ENCODE results near the gene TFB1M.

The TFB1M gene

GRCh38 chr6:155328074-155328538 lies 13.8 kb upstream of the TFB1M start:
- TF ChIP-seq POLR2AphosphoS5 (IDR thresholded peaks at IDR 0.05; ENCODE audit: low read depth, low read length) (no peak), FOXP2 (optimal IDR thresholded peaks at IDR 0.05; ENCODE audit: borderline replicate concordance, extremely low read depth, extremely low read length, insufficient read depth) (no peak), TAF1 (IDR thresholded peaks at IDR 0.05; ENCODE audit: borderline replicate concordance, insufficient read depth, low read length) (no peak), SIN3A (IDR thresholded peaks at IDR 0.05; ENCODE audit: borderline replicate concordance, insufficient read depth, low read length) (no peak)
- TF ChIP-seq, protein P1, sequence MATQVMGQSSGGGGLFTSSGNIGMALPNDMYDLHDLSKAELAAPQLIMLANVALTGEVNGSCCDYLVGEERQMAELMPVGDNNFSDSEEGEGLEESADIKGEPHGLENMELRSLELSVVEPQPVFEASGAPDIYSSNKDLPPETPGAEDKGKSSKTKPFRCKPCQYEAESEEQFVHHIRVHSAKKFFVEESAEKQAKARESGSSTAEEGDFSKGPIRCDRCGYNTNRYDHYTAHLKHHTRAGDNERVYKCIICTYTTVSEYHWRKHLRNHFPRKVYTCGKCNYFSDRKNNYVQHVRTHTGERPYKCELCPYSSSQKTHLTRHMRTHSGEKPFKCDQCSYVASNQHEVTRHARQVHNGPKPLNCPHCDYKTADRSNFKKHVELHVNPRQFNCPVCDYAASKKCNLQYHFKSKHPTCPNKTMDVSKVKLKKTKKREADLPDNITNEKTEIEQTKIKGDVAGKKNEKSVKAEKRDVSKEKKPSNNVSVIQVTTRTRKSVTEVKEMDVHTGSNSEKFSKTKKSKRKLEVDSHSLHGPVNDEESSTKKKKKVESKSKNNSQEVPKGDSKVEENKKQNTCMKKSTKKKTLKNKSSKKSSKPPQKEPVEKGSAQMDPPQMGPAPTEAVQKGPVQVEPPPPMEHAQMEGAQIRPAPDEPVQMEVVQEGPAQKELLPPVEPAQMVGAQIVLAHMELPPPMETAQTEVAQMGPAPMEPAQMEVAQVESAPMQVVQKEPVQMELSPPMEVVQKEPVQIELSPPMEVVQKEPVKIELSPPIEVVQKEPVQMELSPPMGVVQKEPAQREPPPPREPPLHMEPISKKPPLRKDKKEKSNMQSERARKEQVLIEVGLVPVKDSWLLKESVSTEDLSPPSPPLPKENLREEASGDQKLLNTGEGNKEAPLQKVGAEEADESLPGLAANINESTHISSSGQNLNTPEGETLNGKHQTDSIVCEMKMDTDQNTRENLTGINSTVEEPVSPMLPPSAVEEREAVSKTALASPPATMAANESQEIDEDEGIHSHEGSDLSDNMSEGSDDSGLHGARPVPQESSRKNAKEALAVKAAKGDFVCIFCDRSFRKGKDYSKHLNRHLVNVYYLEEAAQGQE (IDR thresholded peaks at IDR 0.05; ENCODE audit: insufficient read depth in 1 of 2, low read depth in 2 of 2, low read length in 2 of 2): no peak

DNA sequence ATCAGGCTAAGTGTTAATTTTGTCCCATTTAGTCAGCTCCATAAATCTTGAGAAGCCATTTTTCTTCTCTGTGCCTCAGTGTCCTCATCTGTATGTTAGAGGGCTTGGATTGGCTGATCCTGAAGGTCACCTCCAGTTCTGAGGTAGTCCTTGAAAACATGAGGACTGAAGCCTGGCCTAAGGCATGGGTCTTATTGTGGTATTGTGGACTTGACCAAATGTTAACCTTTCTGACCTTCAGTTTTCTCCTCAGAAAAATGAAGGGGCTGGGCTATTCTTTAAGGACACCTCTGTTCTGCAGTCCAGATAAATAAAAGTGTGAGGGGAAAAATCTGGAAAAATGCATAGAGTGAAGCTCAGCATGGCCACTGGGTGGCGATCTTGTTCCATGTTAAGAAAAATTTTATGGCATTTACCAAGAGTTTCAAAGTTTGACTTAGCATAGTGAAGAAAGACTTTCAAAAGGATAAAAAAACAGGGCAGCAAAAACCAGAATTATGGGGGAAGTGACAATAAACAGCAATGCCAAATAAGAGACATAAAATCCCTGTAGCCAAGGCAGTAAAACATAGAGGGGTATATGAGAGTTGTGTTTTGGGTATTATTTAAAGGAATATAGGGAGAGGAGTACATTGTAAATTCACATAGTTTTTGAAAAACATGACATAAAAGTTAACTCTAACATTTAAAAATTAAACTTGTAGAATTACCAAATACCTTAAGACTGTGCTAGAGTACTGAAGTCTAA lies 13.2 kb upstream of the TFB1M start:
- TF ChIP-seq, protein P1 (IDR thresholded peaks at IDR 0.05; ENCODE audit: insufficient read depth in 1 of 2, low read depth in 2 of 2, low read length in 2 of 2): no peak
- no peak for TF ChIP-seq TAF1 (IDR thresholded peaks at IDR 0.05; ENCODE audit: borderline replicate concordance, insufficient read depth, low read length)
- TF ChIP-seq SIN3A (IDR thresholded peaks at IDR 0.05; ENCODE audit: borderline replicate concordance, insufficient read depth, low read length): no peak
- TF ChIP-seq FOXP2 (optimal IDR thresholded peaks at IDR 0.05; ENCODE audit: borderline replicate concordance, extremely low read depth, extremely low read length, insufficient read depth): no peak
- no peak for TF ChIP-seq POLR2AphosphoS5 (IDR thresholded peaks at IDR 0.05; ENCODE audit: low read depth, low read length)

DNA sequence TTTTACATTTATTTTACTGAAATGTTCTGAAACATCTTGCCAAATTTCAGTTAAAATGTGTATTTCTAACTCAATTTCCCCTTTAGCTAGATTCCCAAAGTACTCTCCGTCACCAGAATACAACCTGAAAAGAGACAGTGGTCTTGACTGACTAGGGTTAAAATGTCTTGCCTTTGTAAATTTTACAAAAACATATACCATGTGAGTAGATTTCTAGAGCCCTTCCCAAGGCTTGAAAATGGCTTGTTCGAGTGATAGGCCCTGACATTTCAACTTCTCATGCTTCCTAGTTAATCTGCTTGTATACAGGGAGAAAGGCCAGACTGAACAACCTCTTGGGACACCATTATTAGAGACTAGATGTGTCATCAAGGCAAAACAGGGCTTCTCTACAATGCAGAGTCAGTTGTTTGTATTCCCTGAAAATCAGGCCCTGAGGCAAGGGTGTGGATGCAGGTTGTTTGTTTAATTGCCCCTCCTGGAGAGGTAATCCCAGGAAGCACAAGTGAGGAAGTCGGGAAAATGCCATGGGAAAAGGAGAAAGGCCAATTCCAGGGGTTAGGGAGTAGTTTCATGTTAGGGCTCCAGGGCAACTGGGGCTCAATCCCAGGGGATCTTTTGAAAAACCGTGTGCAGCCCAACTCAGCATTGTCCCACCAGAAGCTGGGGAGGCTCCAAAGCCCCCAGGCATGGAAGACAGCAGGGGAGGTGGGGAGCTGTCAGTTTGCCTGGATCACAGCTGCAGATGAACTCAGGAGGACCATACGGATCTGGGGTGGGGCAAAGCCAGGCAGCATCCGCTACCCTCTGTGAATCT lies 11.6 kb upstream of the TFB1M start:
- TF ChIP-seq, protein P1 (IDR thresholded peaks at IDR 0.05; ENCODE audit: insufficient read depth in 1 of 2, low read depth in 2 of 2, low read length in 2 of 2): no peak
- no peak for TF ChIP-seq FOXP2 (optimal IDR thresholded peaks at IDR 0.05; ENCODE audit: borderline replicate concordance, extremely low read depth, extremely low read length, insufficient read depth)
- TF ChIP-seq SIN3A (IDR thresholded peaks at IDR 0.05; ENCODE audit: borderline replicate concordance, insufficient read depth, low read length): no peak

GRCh38 chr6:155324993-155325392 lies 10.7 kb upstream of the TFB1M start:
- TF ChIP-seq TAF1 (IDR thresholded peaks at IDR 0.05; ENCODE audit: borderline replicate concordance, insufficient read depth, low read length) (no peak), FOXP2 (optimal IDR thresholded peaks at IDR 0.05; ENCODE audit: borderline replicate concordance, extremely low read depth, extremely low read length, insufficient read depth) (no peak), POLR2AphosphoS5 (IDR thresholded peaks at IDR 0.05; ENCODE audit: low read depth, low read length) (no peak), SIN3A (IDR thresholded peaks at IDR 0.05; ENCODE audit: borderline replicate concordance, insufficient read depth, low read length) (no peak)
- TF ChIP-seq, protein P1 (IDR thresholded peaks at IDR 0.05; ENCODE audit: insufficient read depth in 1 of 2, low read depth in 2 of 2, low read length in 2 of 2): no peak
